WTC11 (cell line): Measurements from ENCODE around the gene IFIH1. TPM values are rescaled to one million over a fixed set of nuclear protein-coding genes. Genes with fewer than 3 reads are reported as not detected.

Experiments
- ATAC-seq: fragments of 200-7000 bp; cut with Tn5 transposase; 2 replicates; pipeline ENCODE4 v1.10.0; 2021; ENCODE audit warnings: mild to moderate bottlenecking, moderate library complexity
- CTCF ChIA-PET: fragments of 300-600 bp; sonication (Branson Sonifier 250); formaldehyde crosslinking; loops from one replicate; lab custom pipeline; 2021; ENCODE audit warnings: antibody characterized with exemption; lab: Charles Lee
- POLR2A ChIA-PET: fragments of 350-600 bp; sonication (Branson Sonifier 250); formaldehyde crosslinking; loops from one replicate; lab custom pipeline; 2021; ENCODE audit warnings: antibody characterized with exemption; lab: Charles Lee
- DNase-seq: peaks from one replicate; pipeline ENCODE4 v3.0.0; 2021; ENCODE audit warnings: low spot score
- H3K27ac Mint-ChIP-seq: 2 replicates; pipeline ENCODE4 v1.8.0; 2021; ENCODE audit warnings: mixed read lengths
- H3K27me3 Mint-ChIP-seq: 2 replicates; pipeline ENCODE4 v1.8.0; 2021; ENCODE audit warnings: low read depth, mild to moderate bottlenecking, moderate library complexity, mixed read lengths
- H3K36me3 Mint-ChIP-seq: 2 replicates; pipeline ENCODE4 v1.8.0; 2021; ENCODE audit warnings: mixed read lengths
- H3K4me1 Mint-ChIP-seq: 2 replicates; pipeline ENCODE4 v1.8.0; 2022; ENCODE audit warnings: mixed read lengths
- H3K4me3 Mint-ChIP-seq: 2 replicates; pipeline ENCODE4 v1.8.0; 2021; ENCODE audit warnings: mild to moderate bottlenecking, moderate library complexity, mixed read lengths
- H3K9me3 Mint-ChIP-seq: 2 replicates; pipeline ENCODE4 v1.8.0; 2021; ENCODE audit warnings: mixed read lengths
- ATF6 ChIP-seq: sonication (generic); formaldehyde crosslinking; IDR thresholded peaks from 2 replicates; pipeline ENCODE4 v1.8.1; 2023; ENCODE audit warnings: mild to moderate bottlenecking, missing genetic modification reagents
- CBFB ChIP-seq: sonication (generic); formaldehyde crosslinking; IDR thresholded peaks from 2 replicates; pipeline ENCODE4 v1.8.1; 2022; ENCODE audit warnings: mild to moderate bottlenecking, low read depth, missing genetic modification reagents
- ETV6 ChIP-seq: sonication (generic); formaldehyde crosslinking; IDR thresholded peaks from 2 replicates; pipeline ENCODE4 v1.8.1; 2022; ENCODE audit warnings: mild to moderate bottlenecking, missing genetic modification reagents
- FOXP4 ChIP-seq: sonication (generic); formaldehyde crosslinking; IDR thresholded peaks from 2 replicates; pipeline ENCODE4 v1.8.0; 2022; ENCODE audit warnings: mild to moderate bottlenecking, missing genetic modification reagents
- HMGA2 ChIP-seq: fragments of 250-450 bp; sonication (Bioruptor Pico); IDR thresholded peaks from 2 replicates; pipeline ENCODE4 v1.4.0; 2021; ENCODE audit warnings: mild to moderate bottlenecking, moderate library complexity
- NFYB ChIP-seq: sonication (generic); formaldehyde crosslinking; conservative IDR thresholded peaks from 2 replicates; pipeline ENCODE4 v1.8.0; 2022; ENCODE audit warnings: low read depth, missing genetic modification reagents
- NR2C2 ChIP-seq: sonication (generic); formaldehyde crosslinking; IDR thresholded peaks from 2 replicates; pipeline ENCODE4 v1.8.0; 2022; ENCODE audit warnings: mild to moderate bottlenecking, missing genetic modification reagents
- SMAD4 ChIP-seq: sonication (generic); formaldehyde crosslinking; IDR thresholded peaks from 2 replicates; pipeline ENCODE4 v1.8.0; 2022; ENCODE audit warnings: mild to moderate bottlenecking, missing genetic modification reagents
- TCF7 ChIP-seq: sonication (generic); formaldehyde crosslinking; IDR thresholded peaks from 2 replicates; pipeline ENCODE4 v1.8.0; 2022; ENCODE audit warnings: mild to moderate bottlenecking, low read depth, missing genetic modification reagents, moderate library complexity
- USF1 ChIP-seq: sonication (generic); formaldehyde crosslinking; IDR thresholded peaks from 2 replicates; pipeline ENCODE4 v1.8.0; 2022; ENCODE audit warnings: mild to moderate bottlenecking, missing genetic modification reagents
- ZNF219 ChIP-seq: sonication (generic); formaldehyde crosslinking; IDR thresholded peaks from 2 replicates; pipeline ENCODE4 v1.8.0; 2023; ENCODE audit warnings: missing genetic modification reagents, mild to moderate bottlenecking, borderline replicate concordance
- ZNF263 ChIP-seq: sonication (generic); formaldehyde crosslinking; IDR thresholded peaks from 2 replicates; pipeline ENCODE4 v1.8.1; 2022; ENCODE audit warnings: low read depth, mild to moderate bottlenecking, moderate library complexity, missing genetic modification reagents
- ZNF317 ChIP-seq: sonication (generic); formaldehyde crosslinking; IDR thresholded peaks from 2 replicates; pipeline ENCODE4 v1.8.1; 2023; ENCODE audit warnings: low read depth, mild to moderate bottlenecking, moderate library complexity, missing genetic modification reagents, borderline replicate concordance
- ZNF396 ChIP-seq: fragments of 250-450 bp; sonication (Bioruptor Pico); IDR thresholded peaks from 2 replicates; pipeline ENCODE4 v1.8.0; 2021; ENCODE audit warnings: mild to moderate bottlenecking, moderate library complexity, borderline replicate concordance
- ZNF532 ChIP-seq: fragments of 250-450 bp; sonication (Bioruptor Pico); IDR thresholded peaks from 2 replicates; pipeline ENCODE4 v1.9.0; 2021; ENCODE audit warnings: mild to moderate bottlenecking, borderline replicate concordance
- ZNF671 ChIP-seq: fragments of 250-450 bp; sonication (Bioruptor Pico); IDR thresholded peaks from 2 replicates; pipeline ENCODE4 v1.8.0; 2021; ENCODE audit warnings: mild to moderate bottlenecking
- total RNA-seq: library from RNA; stranded (reverse); gene quantifications from 3 replicates; pipeline ENCODE4 v1.2.3, GENCODE V29; 2021
- TF ChIP-seq, protein P1 (sequence below): sonication (generic); formaldehyde crosslinking; IDR thresholded peaks from 2 replicates; pipeline ENCODE4 v1.8.1; 2022; ENCODE audit warnings: missing genetic modification reagents, borderline replicate concordance
- TF ChIP-seq, protein P2 (sequence below): sonication (generic); formaldehyde crosslinking; IDR thresholded peaks from 2 replicates; pipeline ENCODE4 v1.8.0; 2022; ENCODE audit warnings: missing genetic modification reagents
- TF ChIP-seq, protein P3 (sequence below): sonication (generic); formaldehyde crosslinking; IDR thresholded peaks from 2 replicates; pipeline ENCODE4 v1.8.1; 2023; ENCODE audit warnings: mild to moderate bottlenecking, missing genetic modification reagents, moderate library complexity
- TF ChIP-seq, protein P4 (sequence below): fragments of 250-450 bp; sonication (Bioruptor Pico); IDR thresholded peaks from 2 replicates; pipeline ENCODE4 v1.9.0; 2021; ENCODE audit warnings: mild to moderate bottlenecking

Gene IFIH1
- total RNA-seq, 1 experiment from 2014 or later, result 1.3 TPM

DNA sequence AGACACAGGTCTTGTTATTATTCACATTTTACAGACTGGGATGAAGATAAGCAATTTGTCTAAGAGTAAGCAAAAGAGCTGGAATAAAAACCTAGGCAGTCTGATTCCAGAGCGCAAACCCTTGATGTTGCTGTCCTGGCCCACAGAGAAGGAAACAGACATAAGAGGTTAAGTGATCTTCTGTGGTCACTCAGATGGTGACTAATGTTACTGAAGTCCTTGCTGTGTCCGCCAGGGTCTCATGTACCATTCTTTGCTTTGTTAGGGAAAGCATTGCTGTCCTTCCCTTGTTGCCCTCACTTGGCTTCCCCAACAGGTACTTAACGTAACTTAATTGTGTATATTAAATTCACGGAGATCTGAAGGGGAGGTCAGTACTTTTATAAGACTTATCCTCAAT is 60.3 kb downstream of the IFIH1 start:
- DNase-seq (no peak), ATAC-seq (no peak)
- H3K4me1 Mint-ChIP-seq, result peaks cover 15% of the 10 kb centered on the region
- no peak overlapping the region for H3K4me3 Mint-ChIP-seq
- H3K36me3 Mint-ChIP-seq, result no peaks in the 10 kb centered on the region
- no peaks in the 10 kb centered on the region for H3K27me3 Mint-ChIP-seq
- TF ChIP-seq, protein P1, sequence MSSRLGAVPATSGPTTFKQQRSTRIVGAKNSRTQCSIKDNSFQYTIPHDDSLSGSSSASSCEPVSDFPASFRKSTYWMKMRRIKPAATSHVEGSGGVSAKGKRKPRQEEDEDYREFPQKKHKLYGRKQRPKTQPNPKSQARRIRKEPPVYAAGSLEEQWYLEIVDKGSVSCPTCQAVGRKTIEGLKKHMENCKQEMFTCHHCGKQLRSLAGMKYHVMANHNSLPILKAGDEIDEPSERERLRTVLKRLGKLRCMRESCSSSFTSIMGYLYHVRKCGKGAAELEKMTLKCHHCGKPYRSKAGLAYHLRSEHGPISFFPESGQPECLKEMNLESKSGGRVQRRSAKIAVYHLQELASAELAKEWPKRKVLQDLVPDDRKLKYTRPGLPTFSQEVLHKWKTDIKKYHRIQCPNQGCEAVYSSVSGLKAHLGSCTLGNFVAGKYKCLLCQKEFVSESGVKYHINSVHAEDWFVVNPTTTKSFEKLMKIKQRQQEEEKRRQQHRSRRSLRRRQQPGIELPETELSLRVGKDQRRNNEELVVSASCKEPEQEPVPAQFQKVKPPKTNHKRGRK, result no peak
- TF ChIP-seq ZNF317 (CRISPR knock-in tag) (no peak), NR2C2 (CRISPR knock-in tag) (no peak), TCF7 (CRISPR knock-in tag) (no peak), ZNF219 (no peak), ZNF263 (CRISPR knock-in tag) (no peak)
- TF ChIP-seq, protein P2, sequence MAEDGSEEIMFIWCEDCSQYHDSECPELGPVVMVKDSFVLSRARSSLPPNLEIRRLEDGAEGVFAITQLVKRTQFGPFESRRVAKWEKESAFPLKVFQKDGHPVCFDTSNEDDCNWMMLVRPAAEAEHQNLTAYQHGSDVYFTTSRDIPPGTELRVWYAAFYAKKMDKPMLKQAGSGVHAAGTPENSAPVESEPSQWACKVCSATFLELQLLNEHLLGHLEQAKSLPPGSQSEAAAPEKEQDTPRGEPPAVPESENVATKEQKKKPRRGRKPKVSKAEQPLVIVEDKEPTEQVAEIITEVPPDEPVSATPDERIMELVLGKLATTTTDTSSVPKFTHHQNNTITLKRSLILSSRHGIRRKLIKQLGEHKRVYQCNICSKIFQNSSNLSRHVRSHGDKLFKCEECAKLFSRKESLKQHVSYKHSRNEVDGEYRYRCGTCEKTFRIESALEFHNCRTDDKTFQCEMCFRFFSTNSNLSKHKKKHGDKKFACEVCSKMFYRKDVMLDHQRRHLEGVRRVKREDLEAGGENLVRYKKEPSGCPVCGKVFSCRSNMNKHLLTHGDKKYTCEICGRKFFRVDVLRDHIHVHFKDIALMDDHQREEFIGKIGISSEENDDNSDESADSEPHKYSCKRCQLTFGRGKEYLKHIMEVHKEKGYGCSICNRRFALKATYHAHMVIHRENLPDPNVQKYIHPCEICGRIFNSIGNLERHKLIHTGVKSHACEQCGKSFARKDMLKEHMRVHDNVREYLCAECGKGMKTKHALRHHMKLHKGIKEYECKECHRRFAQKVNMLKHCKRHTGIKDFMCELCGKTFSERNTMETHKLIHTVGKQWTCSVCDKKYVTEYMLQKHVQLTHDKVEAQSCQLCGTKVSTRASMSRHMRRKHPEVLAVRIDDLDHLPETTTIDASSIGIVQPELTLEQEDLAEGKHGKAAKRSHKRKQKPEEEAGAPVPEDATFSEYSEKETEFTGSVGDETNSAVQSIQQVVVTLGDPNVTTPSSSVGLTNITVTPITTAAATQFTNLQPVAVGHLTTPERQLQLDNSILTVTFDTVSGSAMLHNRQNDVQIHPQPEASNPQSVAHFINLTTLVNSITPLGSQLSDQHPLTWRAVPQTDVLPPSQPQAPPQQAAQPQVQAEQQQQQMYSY (CRISPR knock-in tag), result no peak
- TF ChIP-seq, protein P3, sequence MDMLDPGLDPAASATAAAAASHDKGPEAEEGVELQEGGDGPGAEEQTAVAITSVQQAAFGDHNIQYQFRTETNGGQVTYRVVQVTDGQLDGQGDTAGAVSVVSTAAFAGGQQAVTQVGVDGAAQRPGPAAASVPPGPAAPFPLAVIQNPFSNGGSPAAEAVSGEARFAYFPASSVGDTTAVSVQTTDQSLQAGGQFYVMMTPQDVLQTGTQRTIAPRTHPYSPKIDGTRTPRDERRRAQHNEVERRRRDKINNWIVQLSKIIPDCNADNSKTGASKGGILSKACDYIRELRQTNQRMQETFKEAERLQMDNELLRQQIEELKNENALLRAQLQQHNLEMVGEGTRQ (CRISPR knock-in tag), result no peak
- ChIA-PET CTCF (no interaction called here), POLR2A (no interaction called here)
- peaks cover 4% of the 10 kb centered on the region; the same call in 1 of the 2 replicates for H3K9me3 Mint-ChIP-seq
- H3K27ac Mint-ChIP-seq, result no peak overlapping the region

GRCh38 chr2:162257425-162257824 is 61.1 kb downstream of the IFIH1 start:
- H3K36me3 Mint-ChIP-seq, result no peaks in the 10 kb centered on the region
- peaks cover 15% of the 10 kb centered on the region for H3K4me1 Mint-ChIP-seq
- peaks cover 4% of the 10 kb centered on the region; the same call in 1 of the 2 replicates for H3K9me3 Mint-ChIP-seq
- CTCF ChIA-PET, result interaction anchor here (1.6 kb wide), 1 partner anchor 41 kb away, joined by 6 read pairs; no protein-coding TSS in a partner anchor
- DNase-seq (no peak), ATAC-seq (no peak)
- no peaks in the 10 kb centered on the region for H3K27me3 Mint-ChIP-seq
- no peak overlapping the region for H3K27ac Mint-ChIP-seq
- POLR2A ChIA-PET, result no interaction called here
- no peak overlapping the region for H3K4me3 Mint-ChIP-seq
- TF ChIP-seq CBFB (CRISPR knock-in tag), result no peak
- TF ChIP-seq NFYB, result no peak
- no peak for TF ChIP-seq SMAD4
- TF ChIP-seq ZNF396 (CRISPR knock-in tag), result no peak
- TF ChIP-seq USF1 (CRISPR knock-in tag), result no peak
- TF ChIP-seq, protein P4, sequence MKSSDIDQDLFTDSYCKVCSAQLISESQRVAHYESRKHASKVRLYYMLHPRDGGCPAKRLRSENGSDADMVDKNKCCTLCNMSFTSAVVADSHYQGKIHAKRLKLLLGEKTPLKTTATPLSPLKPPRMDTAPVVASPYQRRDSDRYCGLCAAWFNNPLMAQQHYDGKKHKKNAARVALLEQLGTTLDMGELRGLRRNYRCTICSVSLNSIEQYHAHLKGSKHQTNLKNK (CRISPR knock-in tag), result no peak
- TF ChIP-seq ETV6, result no peak
- no peak for TF ChIP-seq ZNF671 (CRISPR knock-in tag)
- TF ChIP-seq ATF6 (CRISPR knock-in tag), result no peak
- TF ChIP-seq ZNF532 (CRISPR knock-in tag), result no peak
- no peak for TF ChIP-seq FOXP4 (CRISPR knock-in tag)
- TF ChIP-seq HMGA2 (CRISPR knock-in tag), result no peak
